IMR-90 (cell line): ENCODE data around the gene NUP107. TPM values are rescaled to one million over a fixed set of nuclear protein-coding genes. Genes with fewer than 3 reads are reported as not detected.

ENCODE experiments used
- ATAC-seq: fragments of 200-7000 bp; cut with Tn5 transposase; 2 replicates; pipeline ENCODE4 v1.9.1; 2020; ENCODE audit warnings: low read depth, mild to moderate bottlenecking, moderate library complexity
- BruUV-seq: library from RNA; stranded (reverse); fragments of 400-500 nt; replicated peaks from 2 replicates; lab custom pipeline; 2021; lab: Mats Ljungman, UMichigan
- CTCF ChIA-PET: fragments of 300-600 bp; formaldehyde crosslinking; extraction: SDS; loops from one replicate; lab custom pipeline; 2021; ENCODE audit warnings: antibody characterized with exemption; lab: Yijun Ruan, JAX
- POLR2A ChIA-PET: fragments of 300-600 bp; sonication (Branson Sonifier 250); formaldehyde crosslinking; loops from one replicate; lab custom pipeline; 2022; ENCODE audit warnings: antibody characterized with exemption; ENCODE audit not compliant: unreplicated experiment; lab: Charles Lee
- DNase-seq: peaks from one replicate; pipeline ENCODE4 v3.0.0; 2013
- H2AFZ ChIP-seq: replicated peaks from 2 replicates; pipeline ENCODE3; 2013; ENCODE audit warnings: low read length, mild to moderate bottlenecking; ENCODE audit not compliant: poor library complexity
- H2AK5ac ChIP-seq: 2 replicates; pipeline ENCODE4 v1.6.1; 2013; ENCODE audit warnings: low read depth, low read length, inconsistent platforms
- H2AK9ac ChIP-seq: replicated peaks from 2 replicates; pipeline ENCODE3; 2013; ENCODE audit warnings: mild to moderate bottlenecking, low read depth, low read length, moderate library complexity; ENCODE audit not compliant: poor library complexity
- H2BK120ac ChIP-seq: 2 replicates; pipeline ENCODE4 v1.6.1; 2013; ENCODE audit warnings: low read depth, low read length, inconsistent platforms
- H2BK15ac ChIP-seq: 3 replicates; pipeline ENCODE4 v1.6.1; 2013; ENCODE audit warnings: low read depth, low read length, inconsistent platforms
- H2BK20ac ChIP-seq: 2 replicates; pipeline ENCODE4 v1.6.1; 2013; ENCODE audit warnings: low read depth, mild to moderate bottlenecking, inconsistent platforms, low read length, moderate library complexity
- H2BK5ac ChIP-seq: 2 replicates; pipeline ENCODE4 v1.6.1; 2013; ENCODE audit warnings: mild to moderate bottlenecking, low read depth, low read length, inconsistent platforms; ENCODE audit not compliant: poor library complexity, severe bottlenecking
- H3K14ac ChIP-seq: replicated peaks from 2 replicates; pipeline ENCODE4 v1.6.1; 2013; ENCODE audit warnings: low read depth, low read length, inconsistent platforms
- H3K18ac ChIP-seq: 2 replicates; pipeline ENCODE4 v1.6.1; 2013; ENCODE audit warnings: low read depth, low read length, control low read depth
- H3K23ac ChIP-seq: 2 replicates; pipeline ENCODE4 v1.6.1; 2013; ENCODE audit warnings: low read depth, low read length, inconsistent platforms
- H3K27ac ChIP-seq: 2 replicates; pipeline ENCODE4 v1.5.1; 2013; ENCODE audit warnings: mild to moderate bottlenecking, control low read depth, low read length; ENCODE audit not compliant: insufficient read depth
- H3K27me3 ChIP-seq: 2 replicates; pipeline ENCODE4 v1.6.1; 2013; ENCODE audit warnings: low read length; ENCODE audit not compliant: control insufficient read depth, insufficient read depth
- H3K36me3 ChIP-seq: 2 replicates; pipeline ENCODE4 v1.6.1; 2013; ENCODE audit warnings: low read length, mixed read lengths; ENCODE audit not compliant: control insufficient read depth, insufficient read depth
- H3K4ac ChIP-seq: 2 replicates; pipeline ENCODE4 v1.6.1; 2013; ENCODE audit warnings: low read depth, low read length, inconsistent platforms
- H3K4me1 ChIP-seq: 2 replicates; pipeline ENCODE4 v1.6.1; 2013; ENCODE audit warnings: low read length, mixed read lengths; ENCODE audit not compliant: control insufficient read depth, insufficient read depth
- H3K4me2 ChIP-seq: 2 replicates; pipeline ENCODE4 v1.6.1; 2013; ENCODE audit warnings: low read depth, mild to moderate bottlenecking, control low read depth, low read length, moderate library complexity
- H3K4me3 ChIP-seq: 2 replicates; pipeline ENCODE4 v1.5.1; 2013; ENCODE audit warnings: low read depth, mild to moderate bottlenecking, control low read depth, low read length, moderate library complexity; ENCODE audit not compliant: insufficient read depth
- H3K56ac ChIP-seq: 2 replicates; pipeline ENCODE4 v1.6.1; 2013; ENCODE audit warnings: low read length, inconsistent platforms; ENCODE audit not compliant: insufficient read depth; ENCODE audit errors: extremely low read depth
- H3K79me1 ChIP-seq, 2 experiments: 2 replicates each; pipeline ENCODE4 v1.6.1; 2013; ENCODE audit warnings: low read length in 2 of 2, inconsistent platforms in 1 of 2, low read depth in 1 of 2
- H3K9ac ChIP-seq: 2 replicates; pipeline ENCODE4 v1.6.1; 2013; ENCODE audit warnings: low read depth, low read length, control low read depth
- H3K9me1 ChIP-seq: 2 replicates; pipeline ENCODE4 v1.6.1; 2013; ENCODE audit warnings: low read length, inconsistent platforms; ENCODE audit not compliant: insufficient read depth
- H3K9me3 ChIP-seq: 2 replicates; pipeline ENCODE4 v1.6.1; 2013; ENCODE audit warnings: low read length; ENCODE audit not compliant: control insufficient read depth, insufficient read depth
- H4K20me1 ChIP-seq: 2 replicates; pipeline ENCODE4 v1.6.1; 2013; ENCODE audit warnings: low read length, inconsistent platforms; ENCODE audit not compliant: insufficient read depth
- H4K5ac ChIP-seq: 2 replicates; pipeline ENCODE4 v1.6.1; 2013; ENCODE audit warnings: mild to moderate bottlenecking, low read depth, low read length, control low read depth
- H4K8ac ChIP-seq, 2 experiments: 2 replicates each; pipeline ENCODE4 v1.6.1; 2013; ENCODE audit warnings: low read depth in 2 of 2, low read length in 2 of 2, control low read depth in 1 of 2, inconsistent platforms in 1 of 2
- H4K91ac ChIP-seq: 2 replicates; pipeline ENCODE4 v1.6.1; 2013; ENCODE audit warnings: low read depth, low read length, inconsistent platforms; ENCODE audit not compliant: insufficient read depth
- BHLHE40 ChIP-seq: fragments of 150-350 bp; IDR thresholded peaks from 2 replicates; pipeline ENCODE4 v1.6.1; 2016; ENCODE audit warnings: mild to moderate bottlenecking, low read depth, low read length
- CTCF ChIP-seq: conservative IDR thresholded peaks from 2 replicates; pipeline ENCODE4 v1.5.1; 2012; ENCODE audit warnings: mild to moderate bottlenecking, low read depth, low read length, improper control_type of control experiment
- WGBS, 2 experiments: methylation state at CpG; one replicate each; pipeline versions ENCODE4 v1.1.5 to v1.1.7; 2013; ENCODE audit warnings: missing lambda C conversion rate in 2 of 2; ENCODE audit not compliant: insufficient read length in 1 of 2; ENCODE audit errors: extremely low coverage in 2 of 2; 5-methylcytosine and 5-hydroxymethylcytosine counted together
- dilution Hi-C: fragments of 300-500 bp; cut with HindIII; formaldehyde crosslinking; loops from one replicate; pipeline ENCODE4 v1.14.3; 2018; ENCODE audit warnings: low sequenced_read_pairs; ENCODE audit not compliant: unreplicated experiment
- in situ Hi-C: fragments of 300-500 bp; cut with MboI; formaldehyde crosslinking; loops from 3 replicates; pipeline ENCODE4 v1.14.3; 2019; ENCODE audit warnings: low sequenced_read_pairs, inconsistent platforms, mixed read lengths
- intact Hi-C: fragments of 100-400 bp; cut with micrococcal nuclease; formaldehyde crosslinking; loops from 2 replicates; pipeline ENCODE4 v1.10.0; 2022
- polyA plus RNA-seq, 3 experiments: library from polyadenylated mRNA; depleted of rRNA; stranded (reverse); fragments of >200 nt; gene quantifications; 2 replicates each; pipeline ENCODE4 v1.2.3, GENCODE V29; 2012; ENCODE audit warnings: low replicate concordance in 1 of 3
- total RNA-seq: library from RNA; depleted of rRNA; stranded (reverse); fragments of >200 nt; gene quantifications from 2 replicates; pipeline ENCODE4 v1.2.3, GENCODE V29; 2012

The NUP107 gene
- total and polyA plus RNA-seq, 2 of the 4 experiments (the other 2 are of a cell fraction) = 34.5 to 69.7 TPM

- peak overlapping the region; percentile 77 for H3K4me3 ChIP-seq
Measured at GRCh38 chr12:68745376-68745903, 58.7 kb downstream of the NUP107 start.

More at GRCh38 chr12:68745376-68745903, 58.7 kb downstream of the NUP107 start:
- ChIA-PET CTCF (interaction anchor here (0.6 kb wide), 2 partner anchors 9 to 21 kb away, joined by 3 to 5 read pairs; no protein-coding TSS in a partner anchor), POLR2A (interaction anchor here (0.5 to 2.0 kb wide), 2 partner anchors 63 to 1007 kb away, joined by 5 to 9 read pairs; no protein-coding TSS in a partner anchor)
- Histone ChIP-seq H3K9me3 (no peaks in the 10 kb centered on the region), H2BK15ac (peak overlapping the region; percentile 25; the same call in 1 of the 3 replicates), H4K91ac (peak overlapping the region; percentile 82), H3K4me1 (no peaks in the 10 kb centered on the region), H3K27ac (peak overlapping the region; percentile 31), H3K56ac (peak overlapping the region; percentile 69), H2BK5ac (peak overlapping the region; percentile 77), H4K20me1 (no peaks in the 10 kb centered on the region), H2BK20ac (peak overlapping the region; percentile 82; the same call in 1 of the 2 replicates), H3K79me1 (peaks cover 10 to 20% of the 10 kb centered on the region in 2 experiments; a peak in 3 of 4 replicates), H2AK9ac (peak overlapping the region; percentile 63), H3K23ac (0 out of 2 replicates have a peak overlapping the region, but pooled peaks have one; percentile 81), H3K4ac (peak overlapping the region; percentile 96), H2AK5ac (no peak overlapping the region), H3K9me1 (no peaks in the 10 kb centered on the region), H4K5ac (peak overlapping the region; percentile 87), H3K18ac (peak overlapping the region; percentile 51; the same call in 1 of the 2 replicates), H3K14ac (peak overlapping the region; percentile 99), H3K9ac (peak overlapping the region; percentile 63), H3K36me3 (no peaks in the 10 kb centered on the region), H3K4me2 (peak overlapping the region; percentile 86), H3K27me3 (no peaks in the 10 kb centered on the region), H4K8ac (peak overlapping the region; percentile 87 to 100), H2AFZ (peak overlapping the region; percentile 97), H2BK120ac (peak overlapping the region; percentile 88)
- dilution Hi-C loops = no loop called here
- ATAC-seq = no peak
- BruUV-seq = no TSS peak
- no CpG with 5 or more reads among the region's 9 CpGs for WGBS, 2 experiments
- in situ Hi-C loops = no loop called here
- intact Hi-C loops = loop anchor here (5.0 kb wide), 1 partner anchor 42 kb away; no protein-coding TSS in a partner anchor
- TF ChIP-seq CTCF = no peak
- TF ChIP-seq BHLHE40 = no peak
- DNase-seq = no peak
